Measurements from ENCODE around the gene ZNF512B. TPM values are rescaled to one million over a fixed set of nuclear protein-coding genes. Genes with fewer than 3 reads are reported as not detected.

Gene ZNF512B
- total RNA-seq, 1 donor = 14.5 TPM

DNA sequence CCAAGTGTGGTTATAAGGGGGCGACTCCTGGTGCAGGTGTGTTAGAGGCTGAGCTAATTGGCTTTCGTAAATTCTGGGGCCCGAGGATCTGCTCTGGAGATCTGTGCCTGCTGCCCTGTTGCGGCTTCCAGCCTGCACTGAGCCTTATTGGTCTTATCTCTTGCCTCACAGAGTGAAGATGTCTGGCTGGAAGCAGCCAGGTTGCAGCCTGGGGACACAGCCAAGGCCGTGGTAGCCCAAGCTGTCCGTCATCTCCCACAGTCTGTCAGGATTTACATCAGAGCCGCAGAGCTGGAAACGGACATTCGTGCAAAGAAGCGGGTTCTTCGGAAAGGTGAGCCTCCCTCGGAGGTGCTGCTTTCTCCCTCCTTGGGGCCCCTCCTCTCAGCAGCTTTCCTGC is 31.2 kb upstream of the ZNF512B start:
- H3K27me3 ChIP-seq (ENCODE audit: insufficient read depth, low read length) = no peaks in the 10 kb centered on the region
- no peak overlapping the region for H3K4me2 ChIP-seq (ENCODE audit: insufficient read depth, low read length)
- TF ChIP-seq, protein P1, sequence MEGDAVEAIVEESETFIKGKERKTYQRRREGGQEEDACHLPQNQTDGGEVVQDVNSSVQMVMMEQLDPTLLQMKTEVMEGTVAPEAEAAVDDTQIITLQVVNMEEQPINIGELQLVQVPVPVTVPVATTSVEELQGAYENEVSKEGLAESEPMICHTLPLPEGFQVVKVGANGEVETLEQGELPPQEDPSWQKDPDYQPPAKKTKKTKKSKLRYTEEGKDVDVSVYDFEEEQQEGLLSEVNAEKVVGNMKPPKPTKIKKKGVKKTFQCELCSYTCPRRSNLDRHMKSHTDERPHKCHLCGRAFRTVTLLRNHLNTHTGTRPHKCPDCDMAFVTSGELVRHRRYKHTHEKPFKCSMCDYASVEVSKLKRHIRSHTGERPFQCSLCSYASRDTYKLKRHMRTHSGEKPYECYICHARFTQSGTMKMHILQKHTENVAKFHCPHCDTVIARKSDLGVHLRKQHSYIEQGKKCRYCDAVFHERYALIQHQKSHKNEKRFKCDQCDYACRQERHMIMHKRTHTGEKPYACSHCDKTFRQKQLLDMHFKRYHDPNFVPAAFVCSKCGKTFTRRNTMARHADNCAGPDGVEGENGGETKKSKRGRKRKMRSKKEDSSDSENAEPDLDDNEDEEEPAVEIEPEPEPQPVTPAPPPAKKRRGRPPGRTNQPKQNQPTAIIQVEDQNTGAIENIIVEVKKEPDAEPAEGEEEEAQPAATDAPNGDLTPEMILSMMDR (IDR thresholded peaks at IDR 0.05; ENCODE audit: extremely low read depth, low read depth, low read length) = no peak
- no peaks in the 10 kb centered on the region for H3K79me2 ChIP-seq (ENCODE audit: insufficient read depth, low read length)
- H3K36me3 ChIP-seq (ENCODE audit: insufficient read depth, low read length) = peaks cover 58% of the 10 kb centered on the region
- H3K27ac ChIP-seq (ENCODE audit: low read depth, low read length) = no peak overlapping the region
- H3K4me1 ChIP-seq (ENCODE audit: insufficient read depth, low read length) = no peaks in the 10 kb centered on the region
- no peak overlapping the region for H2AFZ ChIP-seq (ENCODE audit: low read length)
- peaks cover 8% of the 10 kb centered on the region for H4K20me1 ChIP-seq (ENCODE audit: insufficient read depth, low read length)
- no peaks in the 10 kb centered on the region for H3K9me3 ChIP-seq (ENCODE audit: low read depth, low read length)
- DNase-seq (ENCODE audit: insufficient read length, low spot score, missing footprints) = no peak
- H3K4me3 ChIP-seq (ENCODE audit: insufficient read depth, low read length) = no peak overlapping the region

DNA sequence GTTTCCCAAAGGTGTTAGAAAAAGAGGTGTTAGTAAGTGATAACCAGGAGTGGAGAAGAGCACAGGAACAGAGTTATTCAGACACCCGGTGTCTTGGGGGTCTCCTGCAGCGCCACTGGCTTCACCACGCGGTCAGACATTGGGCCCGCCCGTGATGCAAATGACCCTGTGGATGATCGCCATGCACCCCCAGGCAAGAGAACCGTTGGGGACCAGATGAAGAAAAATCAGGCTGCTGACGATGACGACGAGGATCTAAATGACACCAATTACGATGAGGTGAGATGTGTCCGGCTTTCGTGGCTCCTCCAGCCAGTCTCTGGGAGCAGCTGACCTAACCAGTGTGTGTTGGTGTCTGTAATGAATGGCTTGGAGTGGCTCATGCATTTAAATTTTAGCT is 13.2 kb upstream of the ZNF512B start:
- no peak overlapping the region for H2AFZ ChIP-seq (ENCODE audit: low read length)
- H3K36me3 ChIP-seq (ENCODE audit: insufficient read depth, low read length) = peaks cover 39% of the 10 kb centered on the region
- TF ChIP-seq, protein P1 (IDR thresholded peaks at IDR 0.05; ENCODE audit: extremely low read depth, low read depth, low read length) = no peak

DNA sequence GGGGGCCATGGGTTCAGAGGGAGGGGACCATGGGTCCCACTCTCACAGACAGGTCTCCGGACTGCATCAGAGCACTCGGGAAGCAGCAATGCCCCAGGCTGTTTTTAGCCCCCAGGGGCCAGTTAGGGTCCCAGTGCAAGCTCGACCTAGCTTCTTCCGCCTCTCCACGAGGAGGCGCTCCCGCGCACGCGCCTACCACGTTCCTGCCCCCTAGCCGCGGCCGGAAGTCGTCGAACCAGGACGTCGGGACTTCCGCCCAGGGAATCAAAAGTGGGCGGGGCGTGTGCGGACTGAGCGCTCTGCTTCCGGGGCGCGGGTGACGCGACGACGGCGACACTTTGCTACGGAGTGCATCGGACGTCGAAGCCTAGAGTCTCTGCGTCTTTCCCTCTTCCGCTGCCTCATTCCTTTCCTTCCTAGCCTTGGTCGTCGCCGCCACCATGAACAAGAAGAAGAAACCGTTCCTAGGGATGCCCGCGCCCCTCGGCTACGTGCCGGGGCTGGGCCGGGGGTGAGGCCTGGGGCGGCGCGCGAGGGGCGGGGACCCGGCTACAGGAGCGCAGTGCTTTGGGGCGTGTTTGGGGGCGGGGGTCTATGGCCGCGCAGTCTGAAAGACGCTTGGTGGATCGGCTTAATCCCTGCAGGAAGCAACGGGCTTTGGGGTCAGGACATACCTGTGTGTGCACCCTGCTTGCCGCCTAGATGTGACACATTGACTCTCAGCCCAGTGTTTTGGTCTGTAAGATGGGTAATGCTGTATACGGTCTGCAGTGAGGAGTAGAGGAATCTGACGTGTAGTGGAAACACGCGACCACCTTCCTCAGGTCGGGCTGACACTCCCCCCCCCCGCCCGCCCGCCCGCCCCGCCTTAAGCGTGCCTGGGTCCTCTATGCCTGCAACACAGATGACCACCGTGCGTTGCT is 11.3 kb upstream of the ZNF512B start, which contains the start of gene PRPF6:
PRPF6 (plus strand) TSS at position 327 of the 923 bp plus-strand sequence; CDS start at position 441, 114 bp downstream.
- TF ChIP-seq, protein P1 (IDR thresholded peaks at IDR 0.05; ENCODE audit: extremely low read depth, low read depth, low read length) = peak; percentile 76
- peaks cover 32% of the 10 kb centered on the region for H3K79me2 ChIP-seq (ENCODE audit: insufficient read depth, low read length)
- peak; percentile 100 for DNase-seq (ENCODE audit: insufficient read length, low spot score, missing footprints)
- peak within 1 kb of the TSS; percentile 74 for H3K27ac ChIP-seq (ENCODE audit: low read depth, low read length)
- no peaks in the 10 kb centered on the region for H3K9me3 ChIP-seq (ENCODE audit: low read depth, low read length)
- H3K4me2 ChIP-seq (ENCODE audit: insufficient read depth, low read length) = peak within 1 kb of the TSS; percentile 95
- peaks cover 35% of the 10 kb centered on the region for H3K4me1 ChIP-seq (ENCODE audit: insufficient read depth, low read length)
- peak within 1 kb of the TSS; percentile 94 for H2AFZ ChIP-seq (ENCODE audit: low read length)
- H3K27me3 ChIP-seq (ENCODE audit: insufficient read depth, low read length) = no peaks in the 10 kb centered on the region
- peaks cover 31% of the 10 kb centered on the region for H3K36me3 ChIP-seq (ENCODE audit: insufficient read depth, low read length)
- H3K4me3 ChIP-seq (ENCODE audit: insufficient read depth, low read length) = peak within 1 kb of the TSS; percentile 98
- H4K20me1 ChIP-seq (ENCODE audit: insufficient read depth, low read length) = peaks cover 11% of the 10 kb centered on the region

More for the DNA sequence above, 13.2 kb upstream of the ZNF512B start:
- H3K79me2 ChIP-seq (ENCODE audit: insufficient read depth, low read length) = peaks cover 32% of the 10 kb centered on the region
- H3K4me2 ChIP-seq (ENCODE audit: insufficient read depth, low read length) = no peak overlapping the region
- no peak for DNase-seq (ENCODE audit: insufficient read length, low spot score, missing footprints)
- H3K4me3 ChIP-seq (ENCODE audit: insufficient read depth, low read length) = no peak overlapping the region
- peaks cover 27% of the 10 kb centered on the region for H3K4me1 ChIP-seq (ENCODE audit: insufficient read depth, low read length)
- H3K9me3 ChIP-seq (ENCODE audit: low read depth, low read length) = no peaks in the 10 kb centered on the region
- H3K27ac ChIP-seq (ENCODE audit: low read depth, low read length) = no peak overlapping the region
- peaks cover 11% of the 10 kb centered on the region for H4K20me1 ChIP-seq (ENCODE audit: insufficient read depth, low read length)
- no peaks in the 10 kb centered on the region for H3K27me3 ChIP-seq (ENCODE audit: insufficient read depth, low read length)

DNA sequence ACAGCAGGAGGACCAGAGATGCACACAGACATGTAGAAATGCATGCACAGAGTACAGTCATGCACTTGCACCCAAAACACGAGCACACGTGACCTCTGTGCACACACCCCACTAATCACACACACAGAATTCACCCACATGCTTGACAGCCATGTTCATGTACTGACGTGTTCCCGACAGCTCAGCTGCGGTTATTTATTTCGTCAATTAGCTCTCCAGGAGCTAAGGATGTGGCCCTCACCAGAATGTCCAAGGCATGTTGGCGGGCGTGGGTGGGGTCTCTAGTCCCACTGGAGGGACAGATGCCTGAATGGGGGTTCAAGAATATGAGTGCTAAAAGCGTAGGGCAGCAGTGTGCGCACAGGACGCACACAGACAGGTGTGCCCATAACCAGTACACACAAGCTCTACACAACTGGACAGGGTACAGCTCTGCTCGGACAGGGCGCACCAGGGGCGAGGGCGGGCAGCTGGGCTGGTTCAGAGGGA is 10.6 kb upstream of the ZNF512B start:
- H2AFZ ChIP-seq (ENCODE audit: low read length) = peak overlapping the region; percentile 94
- peak overlapping the region; percentile 74 for H3K27ac ChIP-seq (ENCODE audit: low read depth, low read length)
- H3K9me3 ChIP-seq (ENCODE audit: low read depth, low read length) = no peaks in the 10 kb centered on the region

More for the DNA sequence above, 10.6 kb upstream of the ZNF512B start:
- Histone ChIP-seq H3K79me2 (ENCODE audit: insufficient read depth, low read length) (peaks cover 32% of the 10 kb centered on the region), H4K20me1 (ENCODE audit: insufficient read depth, low read length) (peaks cover 11% of the 10 kb centered on the region), H3K36me3 (ENCODE audit: insufficient read depth, low read length) (peaks cover 25% of the 10 kb centered on the region), H3K4me1 (ENCODE audit: insufficient read depth, low read length) (peaks cover 35% of the 10 kb centered on the region), H3K4me3 (ENCODE audit: insufficient read depth, low read length) (peak overlapping the region; percentile 98), H3K27me3 (ENCODE audit: insufficient read depth, low read length) (no peaks in the 10 kb centered on the region), H3K4me2 (ENCODE audit: insufficient read depth, low read length) (peak overlapping the region; percentile 95)
- peak; percentile 77 for DNase-seq (ENCODE audit: insufficient read length, low spot score, missing footprints)
- TF ChIP-seq, protein P1 (IDR thresholded peaks at IDR 0.05; ENCODE audit: extremely low read depth, low read depth, low read length) = no peak
